GM21390 (cell line): ENCODE measurements around the gene NCDN.

ENCODE experiments used
- ATAC-seq: cut with Tn5 transposase; IDR thresholded peaks from one replicate; pipeline ENCODE4 v1.9.1; 2021; ENCODE audit not compliant: unreplicated experiment

NCDN gene

DNA sequence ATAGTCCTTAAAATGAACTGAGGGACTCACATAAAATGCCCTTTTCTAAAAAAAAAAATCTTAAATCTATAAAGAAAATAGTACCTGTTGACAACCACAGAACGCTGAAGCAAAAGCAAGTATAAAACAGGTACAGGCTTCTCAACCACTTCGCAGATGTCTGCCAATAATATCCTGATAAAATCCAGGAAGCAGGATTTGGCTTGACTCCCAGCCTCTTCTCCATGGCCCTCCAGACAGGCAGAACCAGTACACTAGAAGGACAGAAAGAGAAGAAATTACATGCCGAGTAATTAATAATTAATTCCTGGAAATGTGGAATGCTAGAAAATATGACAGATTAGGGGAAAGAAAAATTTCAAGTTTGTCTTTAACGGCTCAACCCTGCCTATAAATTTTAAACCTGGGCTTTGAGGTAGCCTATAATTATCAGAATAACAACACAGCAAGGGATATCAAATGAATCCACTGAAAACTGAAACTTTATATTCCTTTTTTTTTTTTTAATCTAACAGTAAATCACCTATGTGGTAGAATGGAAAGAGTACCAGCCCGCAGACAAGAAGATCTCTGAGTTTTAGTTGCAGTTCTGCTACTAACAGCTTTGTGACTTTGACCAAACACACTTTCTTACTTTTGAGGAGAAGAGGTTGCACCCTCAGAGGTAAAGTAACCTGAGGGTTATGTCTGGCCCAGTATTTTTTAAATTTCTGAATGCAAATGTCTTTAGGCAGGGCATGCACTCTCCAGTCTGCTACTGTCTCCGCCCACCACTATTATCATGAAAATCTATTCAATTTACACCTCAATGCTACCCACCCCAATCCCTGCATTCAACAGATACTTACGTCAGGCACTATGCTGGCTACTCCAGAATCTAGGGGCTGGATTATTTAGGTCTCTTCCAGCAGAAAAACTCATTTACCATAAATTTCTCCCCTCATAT lies 3.1 kb upstream of the NCDN start:
- ATAC-seq: no peak

DNA sequence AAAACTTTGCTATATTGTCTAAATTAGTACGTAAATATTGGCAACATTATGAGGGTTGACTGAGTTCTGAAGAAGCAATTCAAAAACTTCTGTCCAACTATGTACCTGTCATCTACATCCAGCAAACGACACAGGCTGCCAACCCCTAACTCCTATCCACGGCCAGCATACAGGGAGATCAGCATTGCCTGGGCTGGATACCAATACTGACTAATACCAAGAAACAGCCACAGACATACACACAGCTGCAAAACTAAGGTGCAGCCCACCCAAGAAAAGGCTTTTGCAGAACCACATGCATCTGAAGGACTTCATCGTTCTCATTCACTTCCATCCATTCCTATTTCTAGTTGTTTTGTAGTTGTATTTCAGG lies 2.4 kb upstream of the NCDN start:
- no peak for ATAC-seq

DNA sequence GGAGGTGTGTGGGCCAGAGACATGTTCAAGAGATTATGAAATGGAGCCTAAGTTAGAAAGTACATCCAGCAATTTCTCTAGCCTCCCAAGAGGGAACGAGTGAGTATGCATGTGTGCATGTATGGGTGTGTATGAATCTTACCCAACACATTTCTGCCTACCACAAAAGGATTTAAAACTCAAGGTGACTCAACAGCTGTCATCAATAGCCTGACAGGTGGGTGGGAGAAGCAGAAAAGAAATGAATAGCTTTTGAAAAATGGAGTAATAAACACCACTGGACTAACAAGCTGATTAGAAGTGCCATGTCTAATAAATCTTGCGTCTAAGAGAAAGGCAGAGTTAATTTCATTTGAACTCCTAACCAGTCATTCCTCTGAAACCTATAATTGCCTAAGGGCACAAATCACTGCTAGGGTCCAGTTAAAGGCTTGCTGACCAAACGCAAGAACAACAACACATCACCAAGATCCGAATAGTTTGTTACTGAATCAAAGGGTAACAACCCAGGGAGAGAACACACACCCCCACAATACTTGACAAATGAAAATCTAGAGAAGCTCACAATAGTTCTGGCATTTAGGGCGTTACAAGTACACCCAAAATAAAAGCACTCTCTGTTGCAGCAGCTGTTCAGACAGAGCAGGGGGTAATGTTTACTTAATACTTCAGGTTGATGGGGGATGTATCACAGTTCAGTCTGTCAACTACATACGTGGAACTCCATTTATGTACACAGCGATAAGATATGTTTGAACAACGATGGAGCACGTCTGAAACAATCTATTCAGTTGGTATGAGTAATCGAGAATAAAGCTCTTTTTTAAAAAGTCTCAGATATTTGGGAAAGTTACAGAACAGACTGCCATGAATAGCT lies 1.8 kb upstream of the NCDN start:
- ATAC-seq: no peak

GRCh38 chr1:35556484-35557117 lies 998 bp upstream of the NCDN start:
- no peak for ATAC-seq

DNA sequence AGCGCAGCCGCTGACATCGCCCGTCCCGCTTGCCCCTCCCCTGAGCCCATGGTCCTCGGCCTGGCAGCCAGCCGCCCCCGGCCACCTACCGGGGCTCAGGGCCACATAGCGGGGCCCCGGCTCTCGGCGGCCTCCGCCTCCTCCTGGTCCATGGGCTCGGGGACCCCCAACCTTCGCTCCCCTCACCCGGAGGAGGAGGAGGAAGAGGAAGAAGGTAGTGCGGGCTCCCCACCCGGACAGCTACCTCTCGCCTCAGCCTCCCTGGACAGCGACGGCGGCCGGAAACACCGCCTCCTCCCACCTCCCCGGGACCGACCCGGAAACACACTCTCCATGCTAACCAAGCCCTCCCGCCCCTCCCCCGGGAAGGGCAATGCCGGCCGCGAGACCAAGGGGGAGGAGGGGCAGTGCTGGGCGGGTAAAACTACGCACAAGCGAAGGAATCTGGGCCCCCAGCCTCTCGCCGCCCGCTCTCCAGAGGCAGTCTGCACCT lies 435 bp upstream of the NCDN start, which contains the start of gene KIAA0319L:
Gene KIAA0319L, minus strand, starts transcription at position 286 of the 493 bp plus-strand sequence. CDS start 2,912 bp downstream, outside the sequence.
- peak; percentile 74 for ATAC-seq

- ATAC-seq: no peak
Observed at GRCh38 chr1:35558374-35559316, 1.0 kb downstream of the NCDN start.

- no peak for ATAC-seq
Observed at GRCh38 chr1:35559317-35559944, 1.8 kb downstream of the NCDN start.

DNA sequence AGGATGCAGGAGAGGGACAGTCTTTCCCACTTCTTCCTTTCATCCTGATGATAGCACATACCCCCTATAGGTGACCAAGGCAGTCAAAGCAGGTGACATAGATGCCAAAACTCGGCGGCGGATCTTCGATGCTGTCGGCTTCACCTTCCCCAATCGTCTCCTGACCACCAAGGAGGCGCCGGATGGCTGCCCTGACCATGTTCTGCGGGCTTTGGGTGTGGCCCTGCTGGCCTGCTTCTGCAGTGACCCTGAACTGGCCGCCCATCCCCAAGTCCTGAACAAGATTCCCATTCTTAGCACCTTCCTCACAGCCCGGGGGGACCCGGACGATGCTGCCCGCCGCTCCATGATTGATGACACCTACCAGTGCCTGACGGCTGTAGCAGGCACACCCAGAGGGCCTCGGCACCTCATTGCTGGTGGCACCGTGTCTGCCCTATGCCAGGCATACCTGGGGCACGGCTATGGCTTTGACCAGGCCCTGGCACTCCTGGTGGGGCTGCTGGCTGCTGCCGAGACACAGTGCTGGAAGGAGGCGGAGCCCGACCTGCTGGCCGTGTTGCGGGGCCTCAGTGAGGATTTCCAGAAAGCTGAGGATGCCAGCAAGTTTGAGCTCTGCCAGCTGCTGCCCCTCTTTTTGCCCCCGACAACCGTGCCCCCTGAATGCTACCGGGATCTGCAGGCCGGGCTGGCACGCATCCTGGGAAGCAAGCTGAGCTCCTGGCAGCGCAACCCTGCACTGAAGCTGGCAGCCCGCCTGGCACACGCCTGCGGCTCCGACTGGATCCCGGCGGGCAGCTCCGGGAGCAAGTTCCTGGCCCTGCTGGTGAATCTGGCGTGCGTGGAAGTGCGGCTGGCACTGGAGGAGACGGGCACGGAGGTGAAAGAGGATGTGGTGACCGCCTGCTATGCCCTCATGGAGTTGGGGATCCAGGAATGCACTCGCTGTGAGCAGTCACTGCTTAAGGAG lies 2.9 kb downstream of the NCDN start:
- ATAC-seq: no peak

GRCh38 chr1:35561297-35561971 lies 3.8 kb downstream of the NCDN start:
- ATAC-seq: no peak

- ATAC-seq: no peak
Observed at GRCh38 chr1:35561972-35562680, 4.5 kb downstream of the NCDN start.

- ATAC-seq: no peak
Observed at GRCh38 chr1:35563166-35563565, 5.6 kb downstream of the NCDN start.

DNA sequence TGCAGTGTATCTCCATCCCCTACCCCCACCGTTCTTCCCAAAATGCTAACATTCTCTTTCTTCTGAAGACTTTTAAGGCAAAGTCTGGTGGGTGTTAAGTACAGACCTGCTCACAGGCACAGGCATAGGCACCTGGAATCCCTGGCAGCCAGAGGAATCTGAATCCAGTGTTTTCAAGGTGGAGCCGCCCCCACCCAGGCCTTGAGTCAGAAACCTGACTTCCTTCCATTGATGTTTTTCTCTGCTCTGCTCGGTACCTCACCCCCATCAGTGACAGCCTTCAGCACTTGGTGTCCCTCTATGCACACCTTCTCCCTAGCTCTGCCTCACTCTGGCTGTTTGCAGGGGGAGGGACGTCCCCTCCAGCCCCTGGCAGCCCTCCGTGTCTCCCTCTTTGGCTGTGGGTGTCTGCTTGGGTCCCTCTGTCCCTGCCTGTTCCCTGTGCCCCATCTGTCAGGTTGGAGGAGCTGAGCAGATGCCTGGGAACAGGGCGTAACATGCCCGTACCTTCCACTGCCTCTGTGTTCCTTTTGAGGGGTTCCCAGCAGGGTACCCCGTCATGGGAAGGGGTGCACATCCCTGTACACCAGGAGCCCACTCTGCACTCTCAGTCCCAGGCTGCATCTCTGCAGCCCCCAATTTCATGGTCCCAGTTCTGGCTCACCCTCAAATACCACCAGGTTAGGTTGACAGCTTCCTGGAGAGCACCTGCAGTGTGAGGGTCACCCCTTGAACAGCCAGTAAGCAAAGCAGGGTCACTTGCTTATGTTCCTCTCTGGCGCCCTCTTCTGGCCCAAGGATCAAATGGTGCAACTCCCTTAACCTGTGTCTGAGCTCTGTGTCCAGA lies 6.7 kb downstream of the NCDN start:
- ATAC-seq: no peak

DNA sequence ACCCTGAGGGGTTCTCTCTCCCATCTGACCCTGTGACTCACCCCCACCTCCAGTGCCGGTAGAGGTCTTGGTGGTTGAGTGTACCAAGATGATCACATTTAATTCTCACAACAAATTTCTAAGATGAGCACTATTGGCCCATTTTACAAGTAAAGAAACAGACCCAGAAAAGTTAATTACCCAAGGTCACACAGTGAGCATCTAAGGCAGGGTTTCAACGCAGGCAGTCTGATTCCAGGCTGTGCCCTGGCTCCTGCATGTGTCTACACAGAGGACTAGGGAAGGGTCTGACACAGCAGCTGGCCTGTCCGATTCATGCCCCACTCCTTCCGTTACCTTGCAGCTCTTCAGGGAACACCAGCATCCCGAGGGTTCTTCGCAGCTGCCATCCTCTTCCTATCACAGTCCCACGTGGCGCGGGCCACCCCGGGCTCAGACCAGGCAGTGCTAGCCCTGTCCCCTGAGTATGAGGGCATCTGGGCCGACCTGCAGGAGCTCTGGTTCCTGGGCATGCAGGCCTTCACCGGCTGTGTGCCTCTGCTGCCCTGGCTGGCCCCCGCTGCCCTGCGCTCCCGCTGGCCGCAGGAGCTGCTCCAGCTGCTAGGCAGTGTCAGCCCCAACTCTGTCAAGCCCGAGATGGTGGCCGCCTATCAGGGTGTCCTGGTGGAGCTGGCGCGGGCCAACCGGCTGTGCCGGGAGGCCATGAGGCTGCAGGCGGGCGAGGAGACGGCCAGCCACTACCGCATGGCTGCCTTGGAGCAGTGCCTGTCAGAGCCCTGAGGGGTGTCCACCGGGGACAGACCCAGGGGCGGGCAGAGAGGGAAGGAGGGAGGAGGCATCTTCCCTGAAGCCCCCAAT lies 7.5 kb downstream of the NCDN start:
- ATAC-seq: no peak

DNA sequence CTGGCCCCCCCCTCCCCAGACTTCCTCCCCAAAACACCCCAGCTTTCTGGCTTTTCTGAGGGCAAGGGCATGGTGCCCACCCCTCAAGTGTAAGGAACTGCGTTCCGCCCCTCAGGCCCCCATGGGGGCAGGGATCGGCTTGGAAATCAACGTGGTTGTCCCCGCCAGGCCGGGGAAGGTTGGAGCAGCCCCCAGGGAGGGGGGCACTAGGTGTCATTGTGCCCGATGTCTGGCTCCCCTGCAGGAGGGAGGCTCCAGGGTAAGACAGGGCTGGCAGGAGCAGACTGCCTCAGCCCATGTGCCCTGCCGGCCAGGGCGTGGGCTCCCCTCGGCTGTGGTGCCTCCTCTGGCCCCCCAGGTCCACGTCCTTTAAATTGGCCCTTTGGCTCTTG lies 8.1 kb downstream of the NCDN start:
- ATAC-seq: no peak

DNA sequence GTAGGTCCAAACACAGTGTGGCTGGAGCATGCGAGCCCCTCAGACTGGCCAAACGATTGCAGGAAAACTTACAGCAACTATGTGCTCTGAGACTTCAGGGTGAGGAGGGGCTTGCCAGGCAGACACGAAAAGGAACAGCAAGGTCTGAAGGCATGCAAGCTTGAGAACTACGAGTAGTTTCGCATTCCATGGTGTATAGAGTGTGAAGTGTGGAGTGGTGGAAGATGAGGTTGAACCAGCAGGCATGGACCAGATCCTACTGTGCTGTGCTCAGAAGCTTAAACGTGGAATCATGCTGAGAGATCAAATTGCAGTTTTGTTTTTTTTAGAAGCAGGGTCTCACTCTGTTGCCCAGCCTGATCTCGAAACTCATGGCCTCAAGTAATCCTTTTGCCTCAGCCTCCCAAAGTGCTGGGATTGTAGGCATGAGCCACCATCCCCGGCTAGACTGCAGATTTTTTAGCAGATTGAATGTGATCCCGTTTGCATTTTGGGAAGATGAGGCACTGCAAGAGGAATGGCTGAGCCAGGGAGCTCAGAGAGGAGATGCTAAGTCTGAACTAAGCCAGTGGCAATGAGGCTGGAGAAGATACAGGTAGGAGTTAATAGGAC lies 10.5 kb downstream of the NCDN start:
- no peak for ATAC-seq
